Panc1 (cell line): ENCODE measurements around the gene FRG2. TPM values are rescaled to one million over a fixed set of nuclear protein-coding genes. Genes with fewer than 3 reads are reported as not detected.

Experiments used
- ATAC-seq: fragments of 200-7000 bp; cut with Tn5 transposase; 2 replicates; pipeline ENCODE4 v1.9.1; 2020; ENCODE audit warnings: mild to moderate bottlenecking, moderate library complexity
- BruUV-seq: library from RNA; stranded (reverse); fragments of 400-500 nt; replicated peaks from 2 replicates; lab custom pipeline; 2021; lab: Mats Ljungman, UMichigan
- CTCF ChIA-PET: fragments of 300-600 bp; sonication (Branson Sonifier 250); formaldehyde crosslinking; loops from one replicate; lab custom pipeline; 2022; ENCODE audit warnings: antibody characterized with exemption; lab: Charles Lee
- POLR2A ChIA-PET: fragments of 300-600 bp; sonication (Branson Sonifier 250); formaldehyde crosslinking; loops from one replicate; lab custom pipeline; 2022; ENCODE audit warnings: antibody characterized with exemption; lab: Charles Lee
- DNase-seq: peaks from one replicate; pipeline ENCODE4 v3.0.0-alpha.2; 2010; ENCODE audit warnings: low read depth, low spot score
- H3K27ac ChIP-seq: 2 replicates; pipeline ENCODE4 v1.5.1; 2011; ENCODE audit warnings: mild to moderate bottlenecking, low read length, inconsistent platforms
- H3K27me3 ChIP-seq: fragments of 200-500 bp; sonication (Bioruptor generic); 2 replicates; pipeline ENCODE4 v1.6.0; 2014; ENCODE audit warnings: low read length, inconsistent platforms; ENCODE audit not compliant: control insufficient read depth, insufficient read depth
- H3K36me3 ChIP-seq: fragments of 200-500 bp; sonication (Bioruptor generic); 2 replicates; pipeline ENCODE4 v1.5.1; 2014; ENCODE audit warnings: inconsistent platforms, mild to moderate bottlenecking, low read length, moderate library complexity; ENCODE audit not compliant: control insufficient read depth, insufficient read depth
- H3K4me1 ChIP-seq: 2 replicates; pipeline ENCODE4 v1.5.1; 2011; ENCODE audit warnings: inconsistent platforms, mild to moderate bottlenecking, low read length, moderate library complexity; ENCODE audit not compliant: control insufficient read depth, insufficient read depth
- H3K4me3 ChIP-seq, 2 experiments: 2 replicates each; pipeline ENCODE4 v1.5.1; 2011 to 2012; ENCODE audit warnings: low read depth in 2 of 2, low read length in 2 of 2, mild to moderate bottlenecking in 2 of 2, inconsistent platforms in 1 of 2, moderate library complexity in 1 of 2
- H3K9me3 ChIP-seq: fragments of 200-500 bp; sonication (Bioruptor generic); 2 replicates; pipeline ENCODE4 v1.5.1; 2014; ENCODE audit warnings: low read depth, mild to moderate bottlenecking, inconsistent platforms, low read length, moderate library complexity; ENCODE audit not compliant: control insufficient read depth, insufficient read depth
- POLR2AphosphoS5 ChIP-seq: IDR thresholded peaks from 2 replicates; pipeline ENCODE4 v1.6.1; 2012; ENCODE audit warnings: mild to moderate bottlenecking, low read depth, low read length, moderate library complexity
- SIN3A ChIP-seq: IDR thresholded peaks from 2 replicates; pipeline ENCODE4 v1.6.1; 2012; ENCODE audit warnings: low read depth, mild to moderate bottlenecking, low read length, moderate library complexity, borderline replicate concordance; ENCODE audit not compliant: insufficient read depth
- TCF7L2 ChIP-seq: IDR thresholded peaks from 2 replicates; pipeline ENCODE4 v1.6.1; 2011; ENCODE audit warnings: mild to moderate bottlenecking, low read depth, low read length, inconsistent platforms
- in situ Hi-C: cut with HindIII; loops from 2 replicates; pipeline ENCODE4 v1.10.0; 2016; ENCODE audit warnings: low sequenced_read_pairs, low pct_unique_long_range_greater_than_20kb
- intact Hi-C: fragments of 100-400 bp; cut with micrococcal nuclease; formaldehyde crosslinking; loops from one replicate; pipeline ENCODE4 v1.10.0; 2022; ENCODE audit not compliant: unreplicated experiment
- total RNA-seq: library from RNA; stranded (reverse); gene quantifications from one replicate; pipeline ENCODE4 v1.2.1, GENCODE V29; 2021; ENCODE audit not compliant: unreplicated experiment
- TF ChIP-seq, protein P1 (sequence below): fragments of 450-650 bp; IDR thresholded peaks from 2 replicates; pipeline ENCODE4 v1.5.1; 2017; ENCODE audit warnings: mild to moderate bottlenecking
- TF ChIP-seq, protein P2 (sequence below), 2 experiments: IDR thresholded peaks; 2 replicates each; pipeline ENCODE4 v1.6.1; 2011 to 2012; ENCODE audit warnings: low read depth in 2 of 2, control low read depth in 1 of 2, low read length in 1 of 2, mild to moderate bottlenecking in 1 of 2, moderate library complexity in 1 of 2; ENCODE audit not compliant: insufficient read depth in 1 of 2

The FRG2 gene
- total RNA-seq, 1 experiment from 2014 or later: not detected

DNA sequence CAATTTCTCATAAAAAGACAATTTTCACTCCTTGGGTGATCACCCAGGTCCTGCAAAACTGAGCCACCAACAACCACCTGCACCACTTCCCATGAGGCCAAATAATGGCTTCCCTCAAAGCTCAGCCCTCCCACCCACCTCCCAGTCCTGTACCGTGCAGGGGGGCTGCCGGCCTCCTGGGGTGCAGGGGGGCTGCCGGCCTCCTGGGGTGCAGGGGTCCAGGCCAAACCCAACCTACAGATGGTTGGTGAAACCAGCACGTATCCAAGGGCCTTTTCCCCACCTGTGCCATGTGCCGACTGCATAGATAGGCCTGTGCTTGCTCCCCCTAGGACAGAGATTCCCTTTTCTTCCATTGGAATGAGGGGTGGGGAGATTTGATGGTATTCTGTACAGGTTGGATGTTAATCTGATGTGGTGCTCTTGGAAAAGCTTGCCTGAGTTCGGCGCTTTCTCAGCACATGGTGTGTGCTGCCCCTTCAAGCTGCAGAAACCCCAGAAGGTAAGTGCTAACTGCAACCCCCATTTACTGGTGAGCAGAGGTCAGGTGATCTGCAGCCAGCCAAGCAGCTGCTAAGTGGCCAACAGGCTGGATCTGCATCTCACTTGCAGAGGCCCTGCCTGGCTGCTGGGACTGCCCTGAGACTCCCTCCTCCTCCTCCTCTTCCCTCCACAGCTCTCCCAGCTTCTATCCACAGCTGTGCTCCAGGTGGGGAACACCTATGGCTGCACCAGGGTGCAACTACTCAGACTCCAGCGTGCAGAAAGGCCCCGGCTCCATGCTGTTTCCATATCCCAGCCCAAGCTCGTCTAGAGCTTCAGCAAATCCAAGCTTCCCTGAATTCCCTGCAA is 47.6 kb downstream of the FRG2 start:
- no peak overlapping the region for H3K4me3 ChIP-seq
- in situ Hi-C loops: no loop called here
- H3K9me3 ChIP-seq: no peaks in the 10 kb centered on the region
- CTCF ChIA-PET: no interaction called here
- no peaks in the 10 kb centered on the region for H3K27me3 ChIP-seq
- DNase-seq: no peak
- no peak for ATAC-seq
- H3K4me1 ChIP-seq: no peaks in the 10 kb centered on the region
- BruUV-seq: no TSS peak
- POLR2A ChIA-PET: no interaction called here
- H3K27ac ChIP-seq: no peak overlapping the region
- no peaks in the 10 kb centered on the region for H3K36me3 ChIP-seq
- intact Hi-C loops: no loop called here
- no peak for TF ChIP-seq TCF7L2
- TF ChIP-seq, protein P1, sequence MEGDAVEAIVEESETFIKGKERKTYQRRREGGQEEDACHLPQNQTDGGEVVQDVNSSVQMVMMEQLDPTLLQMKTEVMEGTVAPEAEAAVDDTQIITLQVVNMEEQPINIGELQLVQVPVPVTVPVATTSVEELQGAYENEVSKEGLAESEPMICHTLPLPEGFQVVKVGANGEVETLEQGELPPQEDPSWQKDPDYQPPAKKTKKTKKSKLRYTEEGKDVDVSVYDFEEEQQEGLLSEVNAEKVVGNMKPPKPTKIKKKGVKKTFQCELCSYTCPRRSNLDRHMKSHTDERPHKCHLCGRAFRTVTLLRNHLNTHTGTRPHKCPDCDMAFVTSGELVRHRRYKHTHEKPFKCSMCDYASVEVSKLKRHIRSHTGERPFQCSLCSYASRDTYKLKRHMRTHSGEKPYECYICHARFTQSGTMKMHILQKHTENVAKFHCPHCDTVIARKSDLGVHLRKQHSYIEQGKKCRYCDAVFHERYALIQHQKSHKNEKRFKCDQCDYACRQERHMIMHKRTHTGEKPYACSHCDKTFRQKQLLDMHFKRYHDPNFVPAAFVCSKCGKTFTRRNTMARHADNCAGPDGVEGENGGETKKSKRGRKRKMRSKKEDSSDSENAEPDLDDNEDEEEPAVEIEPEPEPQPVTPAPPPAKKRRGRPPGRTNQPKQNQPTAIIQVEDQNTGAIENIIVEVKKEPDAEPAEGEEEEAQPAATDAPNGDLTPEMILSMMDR: no peak
- TF ChIP-seq, protein P2, sequence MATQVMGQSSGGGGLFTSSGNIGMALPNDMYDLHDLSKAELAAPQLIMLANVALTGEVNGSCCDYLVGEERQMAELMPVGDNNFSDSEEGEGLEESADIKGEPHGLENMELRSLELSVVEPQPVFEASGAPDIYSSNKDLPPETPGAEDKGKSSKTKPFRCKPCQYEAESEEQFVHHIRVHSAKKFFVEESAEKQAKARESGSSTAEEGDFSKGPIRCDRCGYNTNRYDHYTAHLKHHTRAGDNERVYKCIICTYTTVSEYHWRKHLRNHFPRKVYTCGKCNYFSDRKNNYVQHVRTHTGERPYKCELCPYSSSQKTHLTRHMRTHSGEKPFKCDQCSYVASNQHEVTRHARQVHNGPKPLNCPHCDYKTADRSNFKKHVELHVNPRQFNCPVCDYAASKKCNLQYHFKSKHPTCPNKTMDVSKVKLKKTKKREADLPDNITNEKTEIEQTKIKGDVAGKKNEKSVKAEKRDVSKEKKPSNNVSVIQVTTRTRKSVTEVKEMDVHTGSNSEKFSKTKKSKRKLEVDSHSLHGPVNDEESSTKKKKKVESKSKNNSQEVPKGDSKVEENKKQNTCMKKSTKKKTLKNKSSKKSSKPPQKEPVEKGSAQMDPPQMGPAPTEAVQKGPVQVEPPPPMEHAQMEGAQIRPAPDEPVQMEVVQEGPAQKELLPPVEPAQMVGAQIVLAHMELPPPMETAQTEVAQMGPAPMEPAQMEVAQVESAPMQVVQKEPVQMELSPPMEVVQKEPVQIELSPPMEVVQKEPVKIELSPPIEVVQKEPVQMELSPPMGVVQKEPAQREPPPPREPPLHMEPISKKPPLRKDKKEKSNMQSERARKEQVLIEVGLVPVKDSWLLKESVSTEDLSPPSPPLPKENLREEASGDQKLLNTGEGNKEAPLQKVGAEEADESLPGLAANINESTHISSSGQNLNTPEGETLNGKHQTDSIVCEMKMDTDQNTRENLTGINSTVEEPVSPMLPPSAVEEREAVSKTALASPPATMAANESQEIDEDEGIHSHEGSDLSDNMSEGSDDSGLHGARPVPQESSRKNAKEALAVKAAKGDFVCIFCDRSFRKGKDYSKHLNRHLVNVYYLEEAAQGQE (IDR thresholded peaks at IDR 0.05; ENCODE audit: insufficient read depth in 1 of 2, low read depth in 2 of 2, low read length in 1 of 2): no peak
- TF ChIP-seq SIN3A: no peak
- TF ChIP-seq POLR2AphosphoS5: no peak

Other genes with a start within 250 kb of the FRG2 start
- 16.1 TPM for gene FRG1, start 86.4 kb downstream of the FRG2 start, total RNA-seq
- not detected for gene DBET, start 37.2 kb upstream of the FRG2 start, total RNA-seq
- not detected for gene DUX4, start 146.5 kb upstream of the FRG2 start, total RNA-seq